Type B pancreatic cell (in vitro differentiated cells): ENCODE measurements around the gene CWC27. TPM values are rescaled to one million over a fixed set of nuclear protein-coding genes. Genes with fewer than 3 reads are reported as not detected.
A peak's percentile ranks its signal among the peaks of the same experiment; 100 is the strongest.

ENCODE experiments used
- DNase-seq: peaks from one replicate; pipeline ENCODE4 v3.0.0; 2021; ENCODE audit warnings: mixed read lengths; ENCODE audit not compliant: unreplicated experiment; ENCODE audit errors: extremely low spot score
- H3K27ac Mint-ChIP-seq: 2 replicates; pipeline ENCODE4 v1.8.0; 2021; ENCODE audit warnings: mild to moderate bottlenecking, mixed read lengths
- H3K27me3 Mint-ChIP-seq: 2 replicates; pipeline ENCODE4 v1.8.0; 2021; ENCODE audit warnings: mixed read lengths
- H3K36me3 Mint-ChIP-seq: 2 replicates; pipeline ENCODE4 v1.8.0; 2021; ENCODE audit warnings: mixed read lengths
- H3K4me1 Mint-ChIP-seq: one replicate; pipeline ENCODE4 v1.8.0; 2021; ENCODE audit warnings: mixed read lengths; ENCODE audit not compliant: unreplicated experiment
- H3K4me3 Mint-ChIP-seq: 2 replicates; pipeline ENCODE4 v1.8.0; 2021; ENCODE audit warnings: mild to moderate bottlenecking, mixed read lengths
- H3K9me3 Mint-ChIP-seq: 2 replicates; pipeline ENCODE4 v1.8.0; 2021; ENCODE audit warnings: mixed read lengths
- CTCF ChIP-seq: fragments of 200-600 bp; sonication (generic); conservative IDR thresholded peaks from 2 replicates; pipeline ENCODE4 v1.5.0; 2021; ENCODE audit warnings: antibody characterized with exemption, mild to moderate bottlenecking
- total RNA-seq: library from RNA; stranded (reverse); gene quantifications from 2 replicates; pipeline ENCODE4 v1.2.1, GENCODE V29; 2021; ENCODE audit warnings: low replicate concordance

CWC27 gene
- total RNA-seq, 1 donor from 2014 or later = 32.0 TPM

DNA sequence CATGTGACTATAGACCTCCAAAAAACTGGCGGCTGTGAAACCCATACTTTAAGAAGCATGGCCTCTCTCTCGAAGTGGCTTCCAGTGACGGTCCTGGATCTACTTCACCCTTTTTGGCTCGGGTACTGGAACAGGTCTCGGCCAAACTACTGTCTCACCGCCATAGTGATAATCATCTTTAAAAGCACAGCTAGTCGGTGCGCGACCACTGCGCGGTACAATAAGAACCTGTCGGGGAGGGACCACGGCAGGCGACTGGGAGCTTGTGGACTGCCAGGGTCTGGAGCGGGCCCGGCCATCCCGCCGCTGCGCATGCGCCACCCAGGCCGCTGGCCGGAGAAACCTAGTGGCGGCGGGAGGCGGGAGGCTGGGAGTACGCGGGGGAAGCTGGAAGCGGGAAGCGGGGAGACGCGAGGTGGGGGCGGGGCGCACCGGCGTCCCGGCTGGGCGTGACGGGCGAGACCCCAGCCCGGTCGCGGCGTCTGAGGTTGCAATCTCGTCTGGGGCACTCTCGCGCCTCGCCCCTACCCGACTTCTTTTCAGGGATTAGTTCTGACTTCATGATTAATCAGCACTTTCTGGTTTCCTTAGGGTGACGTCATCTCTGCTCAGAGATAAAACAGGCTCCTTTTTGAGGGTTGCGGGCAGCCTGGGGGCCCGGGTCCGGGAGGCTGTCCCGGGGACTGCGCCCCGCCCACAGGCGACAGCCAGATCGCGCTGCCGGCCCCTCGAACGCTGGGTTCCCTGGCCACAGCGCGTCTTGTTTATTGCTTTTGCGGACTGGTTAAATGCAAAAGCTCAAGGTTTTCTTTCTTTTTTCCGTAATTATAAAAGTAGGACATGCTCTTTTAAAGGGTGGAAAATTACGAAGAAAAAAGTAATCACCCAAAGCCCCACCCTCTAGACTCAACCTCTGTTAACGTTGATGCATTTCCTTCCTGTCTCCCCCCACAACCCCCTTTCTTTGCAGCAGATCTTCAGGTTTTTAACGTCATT, 266.8 kb downstream of the CWC27 start:
- H3K9me3 Mint-ChIP-seq = no peaks in the 10 kb centered on the region
- TF ChIP-seq CTCF = peak; percentile 19

GRCh38 chr5:65037831-65038815, 269.4 kb downstream of the CWC27 start:
- DNase-seq = no peak
- Mint-ChIP-seq H3K9me3 (peaks cover 5% of the 10 kb centered on the region), H3K4me3 (peak overlapping the region; percentile 35), H3K4me1 (peaks cover 16% of the 10 kb centered on the region), H3K36me3 (no peaks in the 10 kb centered on the region), H3K27ac (peak overlapping the region; percentile 6), H3K27me3 (peaks cover 3% of the 10 kb centered on the region)
- peak; percentile 52 for TF ChIP-seq CTCF

More for the DNA sequence above, 266.8 kb downstream of the CWC27 start:
- Mint-ChIP-seq H3K4me3 (peak overlapping the region; percentile 85), H3K36me3 (no peaks in the 10 kb centered on the region), H3K4me1 (peaks cover 16% of the 10 kb centered on the region), H3K27ac (peak overlapping the region; percentile 64), H3K27me3 (peaks cover 3% of the 10 kb centered on the region)
- peak; percentile 92 for DNase-seq

- Mint-ChIP-seq H3K36me3 (no peaks in the 10 kb centered on the region), H3K4me3 (no peak overlapping the region), H3K27ac (no peak overlapping the region), H3K9me3 (peaks cover 5% of the 10 kb centered on the region), H3K4me1 (peaks cover 2% of the 10 kb centered on the region), H3K27me3 (peaks cover 6% of the 10 kb centered on the region)
- DNase-seq = no peak
- TF ChIP-seq CTCF = no peak
Measured at GRCh38 chr5:65041296-65042158, 272.8 kb downstream of the CWC27 start.

DNA sequence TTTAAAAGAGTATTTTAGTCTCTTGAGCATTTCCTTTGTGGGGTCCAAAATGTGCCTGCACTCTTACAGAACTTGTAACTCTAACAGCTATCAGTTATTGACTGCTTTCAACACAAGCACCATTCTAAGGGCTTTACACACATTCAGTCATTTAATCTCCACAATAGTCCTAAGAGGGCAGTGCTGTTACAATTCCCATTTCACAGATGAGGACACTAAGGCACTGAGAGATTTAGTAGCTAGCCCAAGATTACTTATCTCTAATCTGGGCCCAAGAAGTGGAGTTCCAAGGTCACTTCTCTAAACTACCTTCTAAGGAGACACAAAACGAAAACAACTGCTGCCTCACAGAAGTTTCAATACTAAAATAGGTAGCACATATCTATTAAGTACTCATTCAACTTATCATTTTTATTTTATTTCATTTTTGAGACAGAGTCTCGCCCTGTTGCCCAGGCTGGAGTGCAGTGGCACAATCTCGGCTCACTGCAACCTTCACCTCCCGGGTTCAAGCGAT, 275.2 kb downstream of the CWC27 start:
- no peak for DNase-seq
- H3K27me3 Mint-ChIP-seq = peaks cover 6% of the 10 kb centered on the region
- H3K4me3 Mint-ChIP-seq = no peak overlapping the region
- no peak overlapping the region for H3K27ac Mint-ChIP-seq
- H3K4me1 Mint-ChIP-seq = no peaks in the 10 kb centered on the region
- H3K36me3 Mint-ChIP-seq = no peaks in the 10 kb centered on the region
- peaks cover 5% of the 10 kb centered on the region for H3K9me3 Mint-ChIP-seq
- TF ChIP-seq CTCF = no peak
